HEK293 (cell line): Measurements from ENCODE around the gene STMP1.

Source experiments
- CTCF ChIA-PET: fragments of 350-600 bp; formaldehyde crosslinking; extraction: SDS; loops from one replicate; lab custom pipeline; 2021; ENCODE audit warnings: antibody characterized with exemption; lab: Yijun Ruan, JAX
- POLR2A ChIA-PET: fragments of 300-600 bp; formaldehyde crosslinking; extraction: SDS; loops from one replicate; lab custom pipeline; 2020; ENCODE audit warnings: antibody characterized with exemption, inconsistent platforms; lab: Yijun Ruan, JAX
- H3K27ac ChIP-seq: fragments of 200-500 bp; sonication (Bioruptor generic); 2 replicates; pipeline ENCODE4 v1.5.1; 2014; ENCODE audit warnings: low read depth, low read length, control low read depth, inconsistent platforms; ENCODE audit errors: extremely low read depth
- H3K36me3 ChIP-seq, 2 experiments: fragments of 200-500 bp in 1 of 2; sonication (Bioruptor generic) in 1 of 2; 1 replicate in 1 of 2; 2 replicates in 1 of 2; pipeline ENCODE4 v1.5.1; 2014 to 2017; ENCODE audit warnings: inconsistent platforms in 2 of 2, low read length in 2 of 2; ENCODE audit not compliant: control insufficient read depth in 2 of 2, insufficient read depth in 1 of 2
- H3K4me1 ChIP-seq: fragments of 200-500 bp; sonication (Bioruptor generic); 2 replicates; pipeline ENCODE4 v1.5.1; 2014; ENCODE audit warnings: mild to moderate bottlenecking, low read length, inconsistent platforms; ENCODE audit not compliant: control insufficient read depth, insufficient read depth
- H3K4me3 ChIP-seq: 2 replicates; pipeline ENCODE4 v1.5.1; 2011; ENCODE audit warnings: low read depth, mild to moderate bottlenecking, control low read depth, low read length, moderate library complexity
- H3K9me3 ChIP-seq: fragments of 200-500 bp; sonication (Bioruptor generic); 2 replicates; pipeline ENCODE4 v1.5.1; 2014; ENCODE audit warnings: low read depth, low read length, inconsistent platforms; ENCODE audit not compliant: control insufficient read depth, insufficient read depth
- HIC1 ChIP-seq: fragments of 450-650 bp; formaldehyde crosslinking; IDR thresholded peaks from 2 replicates; pipeline ENCODE4 v1.5.1; 2016; ENCODE audit warnings: missing biosample characterization, missing genetic modification characterization
- HOXA7 ChIP-seq: sonication (generic); formaldehyde crosslinking; IDR thresholded peaks from 2 replicates; pipeline ENCODE4 v1.8.1; 2022; ENCODE audit warnings: missing genetic modification reagents, borderline replicate concordance
- KLF16 ChIP-seq: fragments of 450-650 bp; formaldehyde crosslinking; IDR thresholded peaks from 2 replicates; pipeline ENCODE4 v1.5.1; 2017; ENCODE audit warnings: missing biosample characterization, missing genetic modification characterization
- SETDB1 ChIP-seq: IDR thresholded peaks from one replicate; pipeline ENCODE4 v1.6.1; 2017; ENCODE audit warnings: mild to moderate bottlenecking, low read length, moderate library complexity, mixed read lengths; ENCODE audit not compliant: insufficient read length
- ZBTB11 ChIP-seq: fragments of 450-650 bp; formaldehyde crosslinking; conservative IDR thresholded peaks from 2 replicates; pipeline ENCODE4 v1.5.1; 2016; ENCODE audit warnings: low read depth, missing biosample characterization, missing genetic modification characterization
- ZBTB26 ChIP-seq: fragments of 450-650 bp; formaldehyde crosslinking; optimal IDR thresholded peaks from 2 replicates; pipeline ENCODE3; 2016; ENCODE audit warnings: missing biosample characterization, mild to moderate bottlenecking, missing genetic modification characterization
- ZFP37 ChIP-seq: fragments of 450-650 bp; formaldehyde crosslinking; IDR thresholded peaks from 2 replicates; pipeline ENCODE4 v1.5.1; 2016; ENCODE audit warnings: missing biosample characterization, missing genetic modification characterization
- ZNF146 ChIP-seq: fragments of 450-650 bp; formaldehyde crosslinking; IDR thresholded peaks from 2 replicates; pipeline ENCODE4 v1.5.1; 2016; ENCODE audit warnings: missing biosample characterization, missing genetic modification characterization
- ZNF202 ChIP-seq: fragments of 450-650 bp; formaldehyde crosslinking; IDR thresholded peaks from 2 replicates; pipeline ENCODE4 v1.5.1; 2016; ENCODE audit warnings: missing biosample characterization, missing genetic modification characterization, borderline replicate concordance
- ZNF274 ChIP-seq, 2 experiments: fragments of 200-500 bp in 1 of 2; fragments of 450-650 bp in 1 of 2; sonication (Bioruptor generic) in 1 of 2; formaldehyde crosslinking in 1 of 2; IDR thresholded peaks; 2 replicates each; pipeline versions ENCODE4 v1.5.1 to v1.6.1; 2014 to 2016; ENCODE audit warnings: borderline replicate concordance in 1 of 2, inconsistent platforms in 1 of 2, low read length in 1 of 2, missing biosample characterization in 1 of 2, missing genetic modification characterization in 1 of 2
- ZNF366 ChIP-seq: fragments of 450-650 bp; formaldehyde crosslinking; conservative IDR thresholded peaks from 2 replicates; pipeline ENCODE4 v1.5.1; 2016; ENCODE audit warnings: missing biosample characterization, missing genetic modification characterization
- ZNF433 ChIP-seq: fragments of 450-650 bp; formaldehyde crosslinking; IDR thresholded peaks from 2 replicates; pipeline ENCODE4 v1.5.1; 2016; ENCODE audit warnings: missing biosample characterization, missing genetic modification characterization, low read depth
- ZNF514 ChIP-seq: fragments of 450-650 bp; formaldehyde crosslinking; IDR thresholded peaks from 2 replicates; pipeline ENCODE4 v1.5.1; 2016; ENCODE audit warnings: missing biosample characterization, missing genetic modification characterization
- ZNF518A ChIP-seq: fragments of 450-650 bp; formaldehyde crosslinking; conservative IDR thresholded peaks from 2 replicates; pipeline ENCODE4 v1.5.1; 2016; ENCODE audit warnings: low read depth, missing biosample characterization, missing genetic modification characterization
- ZNF596 ChIP-seq: fragments of 450-650 bp; IDR thresholded peaks from 2 replicates; pipeline ENCODE4 v1.5.0; 2018; ENCODE audit warnings: missing biosample characterization, mild to moderate bottlenecking, missing genetic modification characterization, moderate library complexity
- ZNF76 ChIP-seq: fragments of 450-650 bp; formaldehyde crosslinking; IDR thresholded peaks from 2 replicates; pipeline ENCODE4; 2016; ENCODE audit warnings: low read depth, missing biosample characterization, missing genetic modification characterization, borderline replicate concordance

The STMP1 gene

GRCh38 chr7:135647755-135648154, 14.6 kb upstream of the STMP1 start (continued):
- TF ChIP-seq ZNF518A (tag by site-specific recombination) (no peak), ZNF202 (no peak)

GRCh38 chr7:135648235-135648634, 14.1 kb upstream of the STMP1 start:
- no peak overlapping the region for H3K4me3 ChIP-seq
- no peak for TF ChIP-seq ZNF596 (tag by site-specific recombination)
- no peak for TF ChIP-seq HIC1 (tag by site-specific recombination)
- no peak for TF ChIP-seq ZBTB11 (tag by site-specific recombination)
- TF ChIP-seq ZBTB26 = no peak
- TF ChIP-seq ZNF146 (tag by site-specific recombination) = no peak
- TF ChIP-seq KLF16 = no peak
- TF ChIP-seq ZFP37 = no peak
- TF ChIP-seq HOXA7 = no peak
- no peak for TF ChIP-seq ZNF274 (IDR thresholded peaks at IDR 0.05; ENCODE audit: low read length)
- TF ChIP-seq ZNF274 (tag by site-specific recombination; IDR thresholded peaks at IDR 0.05; ENCODE audit: borderline replicate concordance) = no peak
- no peak for TF ChIP-seq ZNF433
- no peak for TF ChIP-seq ZNF76 (tag by site-specific recombination)
- no peak for TF ChIP-seq ZNF366 (tag by site-specific recombination)
- TF ChIP-seq SETDB1 = no peak
- TF ChIP-seq ZNF514 (tag by site-specific recombination) = no peak
- H3K27ac ChIP-seq = no peak overlapping the region
- CTCF ChIA-PET = interaction anchor here (0.6 to 1.7 kb wide), 4 partner anchors 9 to 826 kb away, joined by 3 to 7 read pairs (median 4); no protein-coding TSS in a partner anchor
- H3K4me1 ChIP-seq = no peaks in the 10 kb centered on the region
- POLR2A ChIA-PET = no interaction called here
- peaks cover 33 to 71% of the 10 kb centered on the region in 2 experiments for H3K36me3 ChIP-seq
- no peaks in the 10 kb centered on the region for H3K9me3 ChIP-seq
